VCaP (cell line): ENCODE measurements around the gene GNAL.

Experiments
- H3K27ac ChIP-seq: fragments of 450-650 bp; 2 replicates; pipeline ENCODE4 v1.5.1; 2017
- TF ChIP-seq, protein P1 (sequence below): fragments of 450-650 bp; conservative IDR thresholded peaks from 2 replicates; pipeline ENCODE4 v1.5.1; 2017; ENCODE audit warnings: mild to moderate bottlenecking, moderate library complexity

The GNAL gene

DNA sequence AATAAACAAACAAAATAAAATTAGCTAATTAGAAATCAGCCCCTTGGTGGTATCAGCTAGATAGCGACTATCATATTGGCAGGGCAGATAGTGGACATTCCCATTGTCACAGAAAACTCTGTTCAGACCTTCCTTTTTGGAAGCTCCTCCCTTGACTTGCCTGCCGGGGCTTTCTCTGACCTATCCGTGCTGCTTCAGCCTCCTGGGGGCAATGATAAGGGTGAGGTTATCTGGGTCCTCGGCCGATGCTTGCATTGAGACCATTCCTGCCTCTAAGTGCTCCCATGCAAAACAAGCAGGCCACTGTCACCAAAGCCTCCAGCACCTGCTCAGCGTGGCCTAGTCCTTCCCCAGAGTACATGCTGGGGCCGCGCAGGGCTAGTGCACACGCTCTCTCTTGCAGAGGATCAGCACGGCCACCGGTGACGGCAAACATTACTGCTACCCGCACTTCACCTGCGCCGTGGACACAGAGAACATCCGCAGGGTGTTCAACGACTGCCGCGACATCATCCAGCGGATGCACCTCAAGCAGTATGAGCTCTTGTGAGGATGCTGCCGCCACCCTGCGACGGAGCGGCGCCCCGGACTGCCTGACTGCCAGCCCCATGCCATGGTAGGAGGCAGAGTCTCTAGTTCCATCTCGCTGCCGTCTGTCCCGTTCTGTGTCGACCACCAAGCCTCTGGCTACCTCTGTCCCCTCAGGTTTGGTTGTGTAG, 191.7 kb downstream of the GNAL start:
- TF ChIP-seq, protein P1, sequence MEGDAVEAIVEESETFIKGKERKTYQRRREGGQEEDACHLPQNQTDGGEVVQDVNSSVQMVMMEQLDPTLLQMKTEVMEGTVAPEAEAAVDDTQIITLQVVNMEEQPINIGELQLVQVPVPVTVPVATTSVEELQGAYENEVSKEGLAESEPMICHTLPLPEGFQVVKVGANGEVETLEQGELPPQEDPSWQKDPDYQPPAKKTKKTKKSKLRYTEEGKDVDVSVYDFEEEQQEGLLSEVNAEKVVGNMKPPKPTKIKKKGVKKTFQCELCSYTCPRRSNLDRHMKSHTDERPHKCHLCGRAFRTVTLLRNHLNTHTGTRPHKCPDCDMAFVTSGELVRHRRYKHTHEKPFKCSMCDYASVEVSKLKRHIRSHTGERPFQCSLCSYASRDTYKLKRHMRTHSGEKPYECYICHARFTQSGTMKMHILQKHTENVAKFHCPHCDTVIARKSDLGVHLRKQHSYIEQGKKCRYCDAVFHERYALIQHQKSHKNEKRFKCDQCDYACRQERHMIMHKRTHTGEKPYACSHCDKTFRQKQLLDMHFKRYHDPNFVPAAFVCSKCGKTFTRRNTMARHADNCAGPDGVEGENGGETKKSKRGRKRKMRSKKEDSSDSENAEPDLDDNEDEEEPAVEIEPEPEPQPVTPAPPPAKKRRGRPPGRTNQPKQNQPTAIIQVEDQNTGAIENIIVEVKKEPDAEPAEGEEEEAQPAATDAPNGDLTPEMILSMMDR = no peak
- H3K27ac ChIP-seq = no peak overlapping the region

DNA sequence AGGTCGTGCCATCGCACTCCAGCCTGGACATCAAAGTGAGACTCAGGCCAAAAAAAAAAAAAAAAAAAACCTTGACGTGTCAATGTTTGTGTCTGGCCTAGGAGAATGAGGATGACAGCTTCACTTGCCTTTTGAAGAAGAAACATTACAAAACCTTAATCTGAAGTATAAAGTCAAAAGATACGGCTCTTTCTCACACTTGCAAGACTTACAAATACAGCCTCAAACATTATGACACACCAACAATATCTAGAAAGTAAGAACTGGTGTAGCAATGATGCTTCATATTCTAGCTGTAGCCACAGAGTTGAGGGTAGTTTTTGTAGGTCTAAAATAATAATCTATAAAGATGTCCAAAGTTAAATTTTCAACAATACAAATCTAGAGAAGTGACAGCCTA, 193.6 kb downstream of the GNAL start:
- TF ChIP-seq, protein P1 = no peak
- no peak overlapping the region for H3K27ac ChIP-seq

DNA sequence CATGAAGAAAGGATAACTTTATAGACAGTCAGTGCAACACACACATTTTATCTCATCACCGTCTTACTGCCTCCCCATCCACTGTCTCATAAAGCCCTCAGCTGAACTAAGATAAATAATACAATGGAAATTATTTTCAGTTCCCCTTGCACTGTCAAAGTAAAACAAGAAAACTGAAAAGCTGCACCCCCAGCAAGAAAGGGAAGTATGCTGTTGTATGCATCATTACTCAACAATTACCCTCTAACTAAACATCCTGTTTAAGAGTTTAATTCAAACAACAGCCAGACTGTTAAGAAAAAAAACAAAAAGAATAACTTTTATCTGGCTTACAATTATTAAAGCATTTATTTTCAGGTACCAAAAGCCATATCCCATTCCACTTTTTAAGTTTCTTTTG, 194.1 kb downstream of the GNAL start:
- TF ChIP-seq, protein P1 = no peak
- H3K27ac ChIP-seq = no peak overlapping the region

DNA sequence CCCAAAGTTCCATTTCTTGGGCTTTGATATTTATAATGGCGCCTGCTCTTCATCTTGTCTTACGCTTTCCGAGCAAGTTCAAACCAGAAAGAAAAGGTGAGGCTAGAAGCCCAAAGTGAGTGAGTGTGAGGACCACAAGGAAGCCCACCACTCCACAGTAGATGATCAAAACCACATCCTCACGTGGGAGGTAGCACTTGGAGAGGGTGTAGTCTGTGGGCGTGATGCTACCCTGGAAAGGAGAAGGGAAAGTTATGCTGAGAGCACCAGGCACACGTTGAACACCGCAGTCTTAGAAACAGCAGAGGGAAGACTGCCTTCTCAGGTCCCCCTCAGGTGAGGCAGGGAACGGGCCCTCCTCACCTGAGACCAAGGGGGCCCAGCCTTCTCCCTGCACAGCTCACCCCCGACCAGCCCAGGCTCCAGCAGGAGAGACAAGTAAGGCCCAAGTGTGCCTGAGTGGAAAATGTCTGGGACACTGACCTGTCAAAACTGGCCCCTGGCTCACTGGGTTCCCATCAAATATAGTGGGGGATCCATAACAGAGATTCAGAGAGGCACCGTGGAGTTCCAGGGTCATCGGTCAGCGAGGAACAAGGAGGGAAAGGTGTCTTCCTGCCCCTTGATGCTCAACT, 195.4 kb downstream of the GNAL start:
- TF ChIP-seq, protein P1 = no peak

DNA sequence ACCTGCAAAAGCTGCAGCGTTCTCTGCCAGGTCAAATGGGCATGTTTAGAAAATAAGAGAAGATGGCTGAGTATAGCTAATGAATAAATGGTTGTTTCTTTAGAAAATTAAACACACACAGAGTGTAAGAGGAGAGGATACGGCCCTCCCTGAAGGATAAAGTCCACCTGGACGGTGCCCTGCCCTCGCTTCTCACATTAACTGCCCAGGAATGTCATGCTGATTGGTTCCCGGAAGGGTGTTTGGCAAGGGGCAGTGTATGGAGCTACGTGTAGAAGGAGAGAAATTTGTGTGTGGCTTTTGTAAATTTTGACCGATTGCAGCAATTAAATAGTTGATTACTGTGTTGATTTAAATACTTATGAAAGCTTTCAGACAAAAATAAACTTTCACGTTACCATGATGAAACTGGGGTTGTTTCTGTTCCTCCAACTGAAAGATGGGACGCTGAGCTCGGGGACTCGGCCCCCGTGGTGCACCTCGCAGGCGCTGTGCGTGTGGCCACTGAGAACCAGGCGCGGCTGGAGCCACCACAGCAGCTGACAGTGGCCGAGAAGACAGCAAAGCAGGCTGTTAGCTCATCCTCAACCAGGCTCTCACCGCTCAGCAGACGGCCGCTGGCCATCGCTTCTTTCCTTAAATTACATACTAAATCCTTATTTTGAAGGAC, 196.3 kb downstream of the GNAL start:
- no peak overlapping the region for H3K27ac ChIP-seq
- TF ChIP-seq, protein P1 = no peak

More for the DNA sequence above, 195.4 kb downstream of the GNAL start:
- no peak overlapping the region for H3K27ac ChIP-seq

DNA sequence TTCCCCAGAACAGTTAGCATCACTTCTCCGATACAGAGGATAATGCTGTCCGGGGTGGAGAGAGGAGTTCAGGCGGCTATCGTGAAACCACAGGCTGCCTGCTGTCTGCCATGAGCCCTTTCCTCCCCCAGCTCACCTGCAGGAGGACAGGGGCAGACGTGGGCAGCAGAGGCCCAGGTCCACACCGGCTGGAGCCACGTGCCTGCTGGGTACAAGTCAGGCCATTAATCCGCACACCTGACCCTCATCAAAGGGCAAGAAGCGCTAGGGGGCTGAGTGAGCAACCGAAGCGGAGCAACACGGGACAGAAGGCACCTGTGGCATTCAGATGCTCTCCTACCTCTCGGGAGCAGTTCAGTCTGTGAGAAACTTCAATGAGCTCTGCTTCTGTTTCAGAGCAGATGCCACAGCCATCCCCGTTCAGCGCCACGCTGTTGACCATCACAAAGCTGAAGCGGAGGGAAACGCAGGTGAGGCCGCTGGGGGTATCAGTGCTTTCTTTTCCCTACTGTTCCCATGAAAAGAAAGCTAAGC, 197.6 kb downstream of the GNAL start:
- no peak overlapping the region for H3K27ac ChIP-seq
- TF ChIP-seq, protein P1 = no peak
